Ascending aorta (tissue), 2 donors: ENCODE results near the gene LRRC74A. TPM values are rescaled to one million over a fixed set of nuclear protein-coding genes. Genes with fewer than 3 reads are reported as not detected.

ENCODE experiments used
- DNase-seq, 2 donors: peaks; one replicate each; pipeline ENCODE4 v3.0.0-alpha.2; 2019; ENCODE audit warnings: low spot score in 2 of 2
- H3K27ac ChIP-seq, 2 donors: fragments of 200-600 bp; sonication (generic); one replicate each; pipeline ENCODE4 v1.5.1; 2016 to 2017; ENCODE audit warnings: mild to moderate bottlenecking in 1 of 2
- H3K27me3 ChIP-seq: fragments of 200-600 bp; sonication (generic); one replicate; pipeline ENCODE4 v1.5.1; 2017
- H3K36me3 ChIP-seq, 2 donors: fragments of 200-600 bp; sonication (generic); one replicate each; pipeline ENCODE4 v1.5.1; 2016
- H3K4me1 ChIP-seq, 2 donors: fragments of 200-600 bp; sonication (generic); one replicate each; pipeline ENCODE4 v1.5.1; 2016 to 2017; ENCODE audit warnings: mild to moderate bottlenecking in 1 of 2
- H3K4me3 ChIP-seq, 2 donors: fragments of 200-600 bp; sonication (generic); one replicate each; pipeline ENCODE4 v1.5.1; 2016 to 2017; ENCODE audit warnings: mild to moderate bottlenecking in 1 of 2
- H3K9me3 ChIP-seq, 2 donors: fragments of 200-600 bp; sonication (generic); one replicate each; pipeline ENCODE4 v1.5.1; 2016
- intact Hi-C: fragments of 100-400 bp; cut with DNase I; formaldehyde crosslinking; loops from one replicate; pipeline ENCODE4 v1.15.1; 2023
- total RNA-seq: library from RNA; depleted of rRNA; stranded (reverse); fragments of >200 nt; gene quantifications from one replicate; pipeline ENCODE4 v1.1.0, GENCODE V29; 2016
- TF ChIP-seq, protein P1 (sequence below), 3 experiments: fragments of 200-600 bp in 2 of 3; fragments of 450-650 bp in 1 of 3; sonication (generic) in 2 of 3; IDR thresholded peaks; one replicate each; pipeline ENCODE4 v1.5.1; 2016 to 2019; ENCODE audit warnings: antibody characterized with exemption in 3 of 3, mild to moderate bottlenecking in 1 of 3, moderate library complexity in 1 of 3

LRRC74A gene
- not detected for total RNA-seq

DNA sequence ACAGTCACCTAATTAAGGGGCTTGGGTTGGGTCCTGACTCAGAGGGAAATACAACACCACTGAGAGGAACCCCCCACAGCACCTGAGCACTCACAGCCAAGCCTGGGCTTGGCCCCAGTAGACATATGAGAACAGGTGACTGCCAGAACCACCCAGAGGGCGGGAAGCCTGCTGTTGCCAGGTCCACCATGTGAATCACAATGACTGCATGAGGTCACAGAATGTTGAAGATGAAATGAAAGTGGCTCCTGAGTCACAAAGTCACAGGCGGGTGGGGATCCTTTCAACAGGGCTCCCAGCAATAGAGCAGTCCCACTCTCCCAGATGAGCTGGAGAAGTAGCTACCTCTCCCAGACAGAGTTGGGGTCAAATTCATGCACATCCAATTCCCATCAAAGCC is at the start of gene LRRC74A:
Gene LRRC74A, plus strand, starts transcription at position 287 of the 400 bp plus-strand sequence. CDS start 290 bp downstream, outside the sequence.
- Histone ChIP-seq H3K4me1 (no peaks in the 10 kb centered on the region), H3K27ac (no peak within 1 kb of the TSS), H3K27me3 (no peaks in the 10 kb centered on the region), H3K36me3 (no peaks in the 10 kb centered on the region), H3K9me3 (no peaks in the 10 kb centered on the region), H3K4me3 (no peak within 1 kb of the TSS)
- DNase-seq: no peak
- TF ChIP-seq, protein P1, sequence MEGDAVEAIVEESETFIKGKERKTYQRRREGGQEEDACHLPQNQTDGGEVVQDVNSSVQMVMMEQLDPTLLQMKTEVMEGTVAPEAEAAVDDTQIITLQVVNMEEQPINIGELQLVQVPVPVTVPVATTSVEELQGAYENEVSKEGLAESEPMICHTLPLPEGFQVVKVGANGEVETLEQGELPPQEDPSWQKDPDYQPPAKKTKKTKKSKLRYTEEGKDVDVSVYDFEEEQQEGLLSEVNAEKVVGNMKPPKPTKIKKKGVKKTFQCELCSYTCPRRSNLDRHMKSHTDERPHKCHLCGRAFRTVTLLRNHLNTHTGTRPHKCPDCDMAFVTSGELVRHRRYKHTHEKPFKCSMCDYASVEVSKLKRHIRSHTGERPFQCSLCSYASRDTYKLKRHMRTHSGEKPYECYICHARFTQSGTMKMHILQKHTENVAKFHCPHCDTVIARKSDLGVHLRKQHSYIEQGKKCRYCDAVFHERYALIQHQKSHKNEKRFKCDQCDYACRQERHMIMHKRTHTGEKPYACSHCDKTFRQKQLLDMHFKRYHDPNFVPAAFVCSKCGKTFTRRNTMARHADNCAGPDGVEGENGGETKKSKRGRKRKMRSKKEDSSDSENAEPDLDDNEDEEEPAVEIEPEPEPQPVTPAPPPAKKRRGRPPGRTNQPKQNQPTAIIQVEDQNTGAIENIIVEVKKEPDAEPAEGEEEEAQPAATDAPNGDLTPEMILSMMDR (IDR thresholded peaks at IDR 0.05): no peak
- intact Hi-C loops: no loop called here

GRCh38 chr14:76776428-76777251 is 49.6 kb upstream of the LRRC74A start:
- TF ChIP-seq, protein P1 (IDR thresholded peaks at IDR 0.05): no peak
- H3K36me3 ChIP-seq: peaks cover 13 to 19% of the 10 kb centered on the region in 2 donors
- no peaks in the 10 kb centered on the region for H3K9me3 ChIP-seq
- no peaks in the 10 kb centered on the region for H3K27me3 ChIP-seq
- H3K4me3 ChIP-seq: no peak overlapping the region
- H3K4me1 ChIP-seq: peaks cover 18 to 22% of the 10 kb centered on the region in 2 donors
- no peak for DNase-seq
- H3K27ac ChIP-seq: no peak overlapping the region
- intact Hi-C loops: no loop called here

DNA sequence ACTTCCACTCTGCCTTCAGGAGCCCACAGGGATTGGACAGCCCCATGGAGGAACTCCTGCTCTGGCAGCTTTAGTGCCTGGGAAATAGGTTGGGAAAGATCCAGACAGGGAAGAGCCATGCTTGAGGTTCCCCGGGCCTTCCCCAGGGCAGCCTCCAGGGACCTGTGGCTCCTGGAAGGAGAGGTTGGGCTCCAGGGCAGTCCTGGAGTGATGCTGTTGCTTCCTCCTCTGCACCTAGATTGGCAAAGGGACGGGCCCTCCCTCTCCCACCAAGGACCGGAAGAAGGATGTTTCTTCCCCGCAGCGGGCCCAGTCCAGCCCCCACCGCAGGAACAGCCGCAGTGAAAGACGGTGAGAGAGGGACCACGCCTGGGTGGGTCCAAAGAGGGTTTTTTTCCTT is 48.5 kb upstream of the LRRC74A start:
- H3K36me3 ChIP-seq: peaks cover 13 to 19% of the 10 kb centered on the region in 2 donors
- TF ChIP-seq, protein P1 (IDR thresholded peaks at IDR 0.05): no peak
- H3K27me3 ChIP-seq: no peaks in the 10 kb centered on the region
- no peaks in the 10 kb centered on the region for H3K9me3 ChIP-seq
- peaks cover 13 to 21% of the 10 kb centered on the region in 2 donors for H3K4me1 ChIP-seq
- DNase-seq: no peak
- intact Hi-C loops: no loop called here
- H3K27ac ChIP-seq: no peak overlapping the region
- no peak overlapping the region for H3K4me3 ChIP-seq

- intact Hi-C loops: no loop called here
- no peak for DNase-seq
- TF ChIP-seq, protein P1 (IDR thresholded peaks at IDR 0.05): no peak
Measured at GRCh38 chr14:76778546-76779215, 47.5 kb upstream of the LRRC74A start.

DNA sequence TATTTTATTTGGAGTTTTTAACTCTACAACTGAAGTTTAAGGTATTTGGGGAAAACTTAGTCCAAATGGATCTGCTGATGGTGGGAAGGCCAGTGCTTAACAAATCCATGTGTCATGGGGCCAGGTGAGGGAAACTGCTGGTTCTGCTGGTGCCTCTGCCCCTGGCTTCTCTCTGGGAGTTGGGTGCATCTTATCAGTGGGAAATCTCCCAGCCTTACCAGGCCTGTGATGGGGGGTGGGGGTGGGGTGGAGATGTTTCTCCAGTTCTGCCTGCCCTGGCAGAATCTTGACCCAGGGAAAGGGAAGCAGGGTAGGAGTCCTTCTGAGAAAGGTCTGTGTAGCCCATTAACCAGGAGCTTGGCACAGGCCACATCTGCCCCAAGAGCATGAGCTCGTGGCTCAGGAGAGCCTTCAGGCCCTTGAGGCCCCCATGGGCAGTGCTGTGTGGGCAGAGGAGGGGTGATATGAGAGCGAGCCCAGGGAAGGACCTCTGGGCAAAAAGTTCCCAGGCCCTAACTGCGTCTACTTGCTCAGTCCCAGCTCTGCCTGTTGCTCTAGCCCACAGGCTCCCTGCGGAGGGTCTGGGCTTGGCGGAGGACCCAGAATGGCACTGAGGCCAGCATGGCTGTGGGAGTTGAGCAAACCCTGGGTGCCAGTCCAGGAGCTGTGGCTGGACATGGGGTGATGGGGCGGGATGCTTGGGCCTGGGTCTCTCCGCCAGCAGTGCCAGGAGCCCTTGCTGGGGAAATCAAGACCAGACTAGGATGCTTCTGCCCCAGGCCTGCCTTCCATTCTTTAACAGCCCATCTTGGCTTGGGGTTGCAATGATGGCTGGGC is 46.8 kb upstream of the LRRC74A start:
- H3K9me3 ChIP-seq: no peaks in the 10 kb centered on the region
- peaks cover 13 to 19% of the 10 kb centered on the region in 2 donors for H3K36me3 ChIP-seq
- DNase-seq: no peak
- intact Hi-C loops: no loop called here
- TF ChIP-seq, protein P1 (IDR thresholded peaks at IDR 0.05): no peak
- peaks cover 0 to 8% of the 10 kb centered on the region in 2 donors for H3K4me1 ChIP-seq
- H3K27me3 ChIP-seq: no peaks in the 10 kb centered on the region
- H3K27ac ChIP-seq: no peak overlapping the region
- H3K4me3 ChIP-seq: no peak overlapping the region

More at GRCh38 chr14:76778546-76779215, 47.5 kb upstream of the LRRC74A start:
- Histone ChIP-seq H3K27me3 (no peaks in the 10 kb centered on the region), H3K27ac (no peak overlapping the region), H3K4me3 (no peak overlapping the region), H3K4me1 (peaks cover 3 to 13% of the 10 kb centered on the region in 2 donors), H3K36me3 (peaks cover 13 to 19% of the 10 kb centered on the region in 2 donors), H3K9me3 (no peaks in the 10 kb centered on the region)
